Measurements from ENCODE around the gene ZDHHC18. TPM values are rescaled to one million over a fixed set of nuclear protein-coding genes. Genes with fewer than 3 reads are reported as not detected.

The ZDHHC18 gene
- total and polyA plus RNA-seq, 2 experiments from 2014 or later = 1.3 to 11.6 TPM

GRCh38 chr1:26828411-26828991 lies 2.0 kb downstream of the ZDHHC18 start:
- no peak for TF ChIP-seq EZH2phosphoT487 (IDR thresholded peaks at IDR 0.05; ENCODE audit: insufficient read depth, low read depth)
- TF ChIP-seq EZH2 (IDR thresholded peaks at IDR 0.05; ENCODE audit: insufficient read depth, poor library complexity, severe bottlenecking) = no peak
- Histone ChIP-seq H3K4me2 (ENCODE audit: unreplicated experiment) (peak overlapping the region; percentile 57), H3K9me3 (ENCODE audit: low read depth) (no peaks in the 10 kb centered on the region), H3K36me3 (ENCODE audit: low read depth) (peaks cover 5% of the 10 kb centered on the region; the same call in 1 of the 2 replicates), H2AFZ (no peak overlapping the region), H4K20me1 (ENCODE audit: insufficient read depth) (no peaks in the 10 kb centered on the region), H3K9ac (0 out of 2 replicates have a peak overlapping the region, but pooled peaks have one; percentile 11), H3K27ac (no peak overlapping the region), H3K27me3 (replicated peaks; ENCODE audit: insufficient read depth) (no peaks in the 10 kb centered on the region), H3K4me3 (no peak overlapping the region), H3K9me2 (ENCODE audit: insufficient read depth) (no peaks in the 10 kb centered on the region), H3F3A (ENCODE audit: insufficient read depth) (peaks cover 15% of the 10 kb centered on the region), H3K79me2 (ENCODE audit: insufficient read depth) (peaks cover 42% of the 10 kb centered on the region), H3K4me1 (ENCODE audit: insufficient read depth) (peaks cover 5% of the 10 kb centered on the region; the same call in 1 of the 2 replicates)
- DNase-seq = no peak
- WGBS, 2 experiments (ENCODE audit: low coverage in 1 of 2, low lambda C conversion rate in 2 of 2, missing lambda C conversion rate in 2 of 2) = 42 to 50% methylated on average over 4 of the region's 4 CpGs
- in situ Hi-C loops (cut with MboI) = no loop called here

DNA sequence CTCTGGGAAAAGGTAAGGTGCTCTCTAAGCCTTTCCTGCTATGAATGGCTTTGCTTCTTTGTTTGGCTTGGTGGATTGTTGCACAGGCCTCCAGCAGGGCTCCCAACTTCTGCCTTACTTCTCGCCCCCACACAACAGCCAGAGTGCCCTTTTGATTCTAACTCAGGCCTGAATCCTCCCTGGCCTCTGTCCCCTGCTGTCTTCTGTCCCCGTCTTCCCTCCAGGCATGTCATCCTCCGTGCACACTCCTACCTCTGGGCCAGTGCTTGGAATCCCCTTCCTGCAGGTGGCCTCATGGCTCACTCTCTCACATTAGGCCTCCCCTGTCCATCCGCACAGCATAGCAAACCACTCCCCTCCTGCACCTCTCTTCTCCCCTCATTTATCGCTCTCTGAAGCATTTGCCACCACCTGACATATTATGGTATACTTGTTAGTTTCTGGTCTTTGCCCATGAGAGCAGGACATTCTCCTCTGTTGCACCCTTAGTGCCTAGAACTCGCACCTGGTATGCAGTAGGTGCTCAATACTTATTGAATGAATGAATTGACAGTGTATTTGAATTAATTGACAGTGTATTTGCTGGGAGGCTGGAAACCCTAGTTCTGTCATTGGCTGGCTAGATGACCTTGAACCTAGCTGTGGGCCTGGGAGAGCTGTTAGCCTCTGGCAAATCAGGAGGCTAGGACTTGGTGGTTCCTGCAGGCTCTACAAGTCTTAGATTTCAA lies 2.9 kb downstream of the ZDHHC18 start:
- peaks cover 42% of the 10 kb centered on the region for H3K79me2 ChIP-seq (ENCODE audit: insufficient read depth)
- H2AFZ ChIP-seq = no peak overlapping the region
- no peak overlapping the region for H3K4me3 ChIP-seq
- H3K36me3 ChIP-seq (ENCODE audit: low read depth) = peaks cover 5% of the 10 kb centered on the region; the same call in 1 of the 2 replicates
- no peak for DNase-seq
- no peaks in the 10 kb centered on the region for H3K27me3 ChIP-seq (replicated peaks; ENCODE audit: insufficient read depth)
- no peaks in the 10 kb centered on the region for H3K9me2 ChIP-seq (ENCODE audit: insufficient read depth)
- TF ChIP-seq EZH2 (IDR thresholded peaks at IDR 0.05; ENCODE audit: insufficient read depth, poor library complexity, severe bottlenecking) = no peak
- TF ChIP-seq EZH2phosphoT487 (IDR thresholded peaks at IDR 0.05; ENCODE audit: insufficient read depth, low read depth) = no peak
- H4K20me1 ChIP-seq (ENCODE audit: insufficient read depth) = no peaks in the 10 kb centered on the region
- peaks cover 5% of the 10 kb centered on the region; the same call in 1 of the 2 replicates for H3K4me1 ChIP-seq (ENCODE audit: insufficient read depth)
- in situ Hi-C loops (cut with MboI) = no loop called here
- no peak overlapping the region for H3K9ac ChIP-seq
- H3K4me2 ChIP-seq (ENCODE audit: unreplicated experiment) = no peak overlapping the region
- WGBS, 2 experiments (ENCODE audit: low coverage in 1 of 2, low lambda C conversion rate in 2 of 2, missing lambda C conversion rate in 2 of 2) = 91 to 93% methylated on average over 6 of the region's 6 CpGs
- H3K9me3 ChIP-seq (ENCODE audit: low read depth) = no peaks in the 10 kb centered on the region
- H3F3A ChIP-seq (ENCODE audit: insufficient read depth) = peaks cover 15% of the 10 kb centered on the region
- no peak overlapping the region for H3K27ac ChIP-seq

GRCh38 chr1:26831059-26831458 lies 4.6 kb downstream of the ZDHHC18 start:
- Histone ChIP-seq H3K9me2 (ENCODE audit: insufficient read depth) (no peaks in the 10 kb centered on the region), H3K4me2 (ENCODE audit: unreplicated experiment) (no peak overlapping the region), H2AFZ (no peak overlapping the region), H3K9ac (no peak overlapping the region), H3K36me3 (ENCODE audit: low read depth) (peaks cover 5% of the 10 kb centered on the region; the same call in 1 of the 2 replicates), H3K9me3 (ENCODE audit: low read depth) (no peaks in the 10 kb centered on the region), H3K4me3 (no peak overlapping the region), H3K27ac (no peak overlapping the region), H3K27me3 (replicated peaks; ENCODE audit: insufficient read depth) (no peaks in the 10 kb centered on the region), H3K79me2 (ENCODE audit: insufficient read depth) (peaks cover 42% of the 10 kb centered on the region), H3K4me1 (ENCODE audit: insufficient read depth) (0 out of 2 replicates have a peak, but pooled peaks cover under 1% of the 10 kb centered on the region), H3F3A (ENCODE audit: insufficient read depth) (no peaks in the 10 kb centered on the region), H4K20me1 (ENCODE audit: insufficient read depth) (no peaks in the 10 kb centered on the region)
- in situ Hi-C loops (cut with MboI) = no loop called here
- DNase-seq = no peak
- TF ChIP-seq EZH2 (IDR thresholded peaks at IDR 0.05; ENCODE audit: insufficient read depth, poor library complexity, severe bottlenecking) (no peak), EZH2phosphoT487 (IDR thresholded peaks at IDR 0.05; ENCODE audit: insufficient read depth, low read depth) (no peak)
- 96 to 98% methylated on average over 3 of the region's 3 CpGs for WGBS, 2 experiments (ENCODE audit: low coverage in 1 of 2, low lambda C conversion rate in 2 of 2, missing lambda C conversion rate in 2 of 2)

GRCh38 chr1:26831546-26832248 lies 5.2 kb downstream of the ZDHHC18 start:
- H3K9ac ChIP-seq = no peak overlapping the region
- no peak overlapping the region for H2AFZ ChIP-seq
- no peaks in the 10 kb centered on the region for H3K27me3 ChIP-seq (replicated peaks; ENCODE audit: insufficient read depth)
- TF ChIP-seq EZH2 (IDR thresholded peaks at IDR 0.05; ENCODE audit: insufficient read depth, poor library complexity, severe bottlenecking) (no peak), EZH2phosphoT487 (IDR thresholded peaks at IDR 0.05; ENCODE audit: insufficient read depth, low read depth) (no peak)
- H3K4me3 ChIP-seq = no peak overlapping the region
- DNase-seq = peak; percentile 47
- peaks cover 42% of the 10 kb centered on the region for H3K79me2 ChIP-seq (ENCODE audit: insufficient read depth)
- no peak overlapping the region for H3K27ac ChIP-seq
- H3K9me3 ChIP-seq (ENCODE audit: low read depth) = no peaks in the 10 kb centered on the region
- 41 to 54% methylated on average over 3 of the region's 3 CpGs for WGBS, 2 experiments (ENCODE audit: low coverage in 1 of 2, low lambda C conversion rate in 2 of 2, missing lambda C conversion rate in 2 of 2)
- in situ Hi-C loops (cut with MboI) = no loop called here
- H3K4me2 ChIP-seq (ENCODE audit: unreplicated experiment) = no peak overlapping the region
- H3K36me3 ChIP-seq (ENCODE audit: low read depth) = peaks cover 5% of the 10 kb centered on the region; the same call in 1 of the 2 replicates
- no peaks in the 10 kb centered on the region for H3K9me2 ChIP-seq (ENCODE audit: insufficient read depth)
- H3F3A ChIP-seq (ENCODE audit: insufficient read depth) = no peaks in the 10 kb centered on the region
- no peaks in the 10 kb centered on the region for H4K20me1 ChIP-seq (ENCODE audit: insufficient read depth)
- H3K4me1 ChIP-seq (ENCODE audit: insufficient read depth) = no peaks in the 10 kb centered on the region
